ENCODE results near the gene PPP1R1A. TPM values are rescaled to one million over a fixed set of nuclear protein-coding genes. Genes with fewer than 3 reads are reported as not detected.
A peak's percentile ranks its signal among the peaks of the same experiment; 100 is the strongest.

PPP1R1A gene
- total RNA-seq, 1 donor from 2014 or later, result 0.76 TPM

DNA sequence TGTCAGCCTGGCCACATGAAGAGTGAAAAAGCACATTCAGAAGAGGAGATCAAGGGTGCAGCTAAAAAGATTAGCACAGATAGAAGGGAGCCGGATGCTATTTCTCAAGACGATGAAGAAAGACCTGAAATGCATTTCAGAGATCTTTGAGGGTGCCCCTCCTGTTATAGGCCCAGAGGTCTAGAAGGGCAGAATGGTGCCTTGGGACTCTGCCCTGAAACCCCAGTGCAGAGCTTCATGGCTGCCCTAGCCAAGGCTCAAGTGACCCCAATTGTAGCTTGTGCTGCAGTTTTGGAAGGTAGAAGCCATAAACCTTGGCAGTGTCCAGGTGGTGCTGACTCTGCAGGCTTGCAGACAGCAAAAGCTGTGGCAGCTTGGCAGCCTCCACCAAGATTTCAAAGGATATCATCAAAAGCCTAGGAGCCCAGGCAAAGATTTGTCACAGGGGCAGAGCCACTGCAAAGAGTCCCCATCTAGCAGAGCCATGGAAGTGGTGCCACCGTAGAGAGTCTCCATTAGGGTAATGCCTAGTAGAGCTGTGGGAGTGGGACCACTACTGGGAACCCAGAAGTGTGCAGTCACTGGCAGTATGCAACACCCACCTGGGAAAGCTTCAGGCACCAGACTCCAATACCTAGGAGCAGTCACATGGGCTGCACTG lies 39.9 kb upstream of the PPP1R1A start:
- no peak for DNase-seq (ENCODE audit: low spot score in 2 of 2, unreplicated experiment in 2 of 2)
- H3K9me3 Mint-ChIP-seq, result peaks cover 19% of the 10 kb centered on the region
- H3K4me3 Mint-ChIP-seq, result no peak overlapping the region
- H3K27ac Mint-ChIP-seq, result no peak overlapping the region
- peaks cover 2% of the 10 kb centered on the region for H3K36me3 Mint-ChIP-seq
- TF ChIP-seq, protein P1, sequence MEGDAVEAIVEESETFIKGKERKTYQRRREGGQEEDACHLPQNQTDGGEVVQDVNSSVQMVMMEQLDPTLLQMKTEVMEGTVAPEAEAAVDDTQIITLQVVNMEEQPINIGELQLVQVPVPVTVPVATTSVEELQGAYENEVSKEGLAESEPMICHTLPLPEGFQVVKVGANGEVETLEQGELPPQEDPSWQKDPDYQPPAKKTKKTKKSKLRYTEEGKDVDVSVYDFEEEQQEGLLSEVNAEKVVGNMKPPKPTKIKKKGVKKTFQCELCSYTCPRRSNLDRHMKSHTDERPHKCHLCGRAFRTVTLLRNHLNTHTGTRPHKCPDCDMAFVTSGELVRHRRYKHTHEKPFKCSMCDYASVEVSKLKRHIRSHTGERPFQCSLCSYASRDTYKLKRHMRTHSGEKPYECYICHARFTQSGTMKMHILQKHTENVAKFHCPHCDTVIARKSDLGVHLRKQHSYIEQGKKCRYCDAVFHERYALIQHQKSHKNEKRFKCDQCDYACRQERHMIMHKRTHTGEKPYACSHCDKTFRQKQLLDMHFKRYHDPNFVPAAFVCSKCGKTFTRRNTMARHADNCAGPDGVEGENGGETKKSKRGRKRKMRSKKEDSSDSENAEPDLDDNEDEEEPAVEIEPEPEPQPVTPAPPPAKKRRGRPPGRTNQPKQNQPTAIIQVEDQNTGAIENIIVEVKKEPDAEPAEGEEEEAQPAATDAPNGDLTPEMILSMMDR (IDR thresholded peaks at IDR 0.05; ENCODE audit: unreplicated experiment), result no peak
- H3K27me3 Mint-ChIP-seq (ENCODE audit: low read depth), result peaks cover 46% of the 10 kb centered on the region
- peaks cover 16% of the 10 kb centered on the region for H3K4me1 Mint-ChIP-seq

DNA sequence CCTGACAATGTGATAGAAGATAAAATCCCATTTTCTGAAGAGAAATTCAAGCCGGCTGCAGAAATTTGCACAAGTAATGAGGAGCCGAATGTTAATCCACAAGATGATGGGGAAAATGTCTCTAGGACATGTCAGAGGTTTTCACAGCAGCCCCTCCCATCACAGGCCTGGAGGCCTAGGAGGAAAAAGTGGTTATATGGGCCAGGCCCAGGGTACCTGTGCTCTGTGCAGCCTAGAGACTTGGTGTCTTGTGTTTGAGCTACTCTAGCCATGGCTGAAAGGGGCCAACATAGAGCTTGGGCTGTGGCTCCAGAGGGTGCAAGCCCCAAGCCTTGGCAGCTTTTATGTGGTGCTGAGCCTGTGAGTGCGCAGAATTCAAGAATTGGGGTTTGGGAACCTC lies 38.8 kb upstream of the PPP1R1A start:
- no peak for DNase-seq (ENCODE audit: low spot score in 2 of 2, unreplicated experiment in 2 of 2)
- TF ChIP-seq, protein P1 (IDR thresholded peaks at IDR 0.05; ENCODE audit: unreplicated experiment), result no peak
- Mint-ChIP-seq H3K36me3 (peaks cover 2% of the 10 kb centered on the region), H3K4me1 (peaks cover 20% of the 10 kb centered on the region), H3K27ac (no peak overlapping the region), H3K4me3 (no peak overlapping the region), H3K9me3 (peaks cover 19% of the 10 kb centered on the region), H3K27me3 (ENCODE audit: low read depth) (peaks cover 43% of the 10 kb centered on the region)

DNA sequence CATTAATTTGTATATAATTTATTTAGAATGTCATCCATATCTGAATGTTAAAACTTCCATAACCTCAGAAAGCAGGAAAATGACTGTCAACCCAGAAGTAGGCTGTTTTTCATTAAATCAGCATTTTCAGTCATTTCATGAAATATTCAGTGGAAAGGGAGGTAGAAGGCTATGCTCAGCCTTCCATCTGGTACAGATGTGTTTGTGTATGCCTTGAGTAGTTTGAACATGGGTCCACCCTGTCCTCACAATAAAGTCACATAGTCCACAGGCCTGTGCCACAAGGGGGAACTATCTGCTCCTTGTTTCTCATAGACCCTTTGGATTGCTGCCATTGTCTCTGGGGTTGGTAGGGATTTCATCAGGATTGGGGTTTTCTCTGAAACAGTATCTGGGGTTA lies 37.1 kb upstream of the PPP1R1A start:
- TF ChIP-seq, protein P1 (IDR thresholded peaks at IDR 0.05; ENCODE audit: unreplicated experiment), result no peak
- H3K27me3 Mint-ChIP-seq (ENCODE audit: low read depth), result peaks cover 44% of the 10 kb centered on the region
- H3K4me3 Mint-ChIP-seq, result no peak overlapping the region
- H3K27ac Mint-ChIP-seq, result no peak overlapping the region
- peaks cover 19% of the 10 kb centered on the region for H3K9me3 Mint-ChIP-seq
- peaks cover 2% of the 10 kb centered on the region for H3K36me3 Mint-ChIP-seq
- DNase-seq (ENCODE audit: low spot score in 2 of 2, unreplicated experiment in 2 of 2), result no peak
- H3K4me1 Mint-ChIP-seq, result peaks cover 20% of the 10 kb centered on the region

DNA sequence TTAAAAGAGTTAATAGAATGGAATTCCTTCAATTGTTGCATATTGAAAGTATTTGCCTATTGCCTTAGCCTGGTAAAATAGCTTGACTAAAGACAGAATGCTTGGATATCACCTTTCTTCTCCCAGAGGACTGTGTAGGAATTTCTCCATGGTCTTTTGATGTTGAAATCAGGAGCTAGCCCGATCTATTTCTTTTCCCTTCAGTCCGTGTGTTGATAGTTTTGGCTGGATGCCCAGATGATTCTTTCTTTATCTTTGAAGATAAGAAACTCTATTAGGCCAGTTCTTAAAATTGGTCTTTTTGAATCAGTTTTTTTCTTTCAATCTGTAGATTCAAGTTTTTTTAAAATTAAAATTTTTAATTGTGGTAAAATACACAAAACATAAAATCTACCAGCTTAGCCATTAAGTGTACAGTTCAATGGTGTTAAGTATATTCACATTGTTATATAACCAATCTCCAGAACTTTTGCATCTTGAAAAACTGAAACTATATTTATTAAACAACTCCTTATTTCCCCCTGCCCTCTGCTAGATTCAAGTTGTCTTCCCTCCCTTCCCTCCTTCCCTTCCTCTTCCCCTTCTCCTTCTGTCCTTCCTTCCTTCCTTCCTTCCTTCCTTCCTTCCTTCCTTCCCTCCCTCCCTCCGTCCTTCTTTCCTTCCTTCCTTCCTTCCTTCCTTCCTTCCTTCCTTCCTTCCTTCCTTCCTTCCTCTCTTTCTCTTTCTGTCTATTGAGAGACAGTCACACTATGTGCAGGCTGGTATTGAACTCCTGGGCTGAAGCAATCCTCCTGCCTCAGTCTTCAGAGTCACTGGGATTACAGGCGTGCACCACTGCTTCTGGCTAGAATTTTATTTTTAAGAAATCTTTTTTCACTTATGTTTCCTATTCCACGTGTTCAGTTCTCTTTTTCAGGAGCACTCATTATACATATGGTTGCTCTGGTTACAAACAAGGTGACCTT lies 36.1 kb upstream of the PPP1R1A start:
- Mint-ChIP-seq H3K4me3 (no peak overlapping the region), H3K9me3 (peaks cover 19% of the 10 kb centered on the region), H3K4me1 (peaks cover 20% of the 10 kb centered on the region), H3K27ac (peak overlapping the region; percentile 72), H3K27me3 (ENCODE audit: low read depth) (peaks cover 40% of the 10 kb centered on the region), H3K36me3 (peaks cover 2% of the 10 kb centered on the region)
- TF ChIP-seq, protein P1 (IDR thresholded peaks at IDR 0.05; ENCODE audit: unreplicated experiment), result no peak
- no peak for DNase-seq (ENCODE audit: low spot score in 2 of 2, unreplicated experiment in 2 of 2)

DNA sequence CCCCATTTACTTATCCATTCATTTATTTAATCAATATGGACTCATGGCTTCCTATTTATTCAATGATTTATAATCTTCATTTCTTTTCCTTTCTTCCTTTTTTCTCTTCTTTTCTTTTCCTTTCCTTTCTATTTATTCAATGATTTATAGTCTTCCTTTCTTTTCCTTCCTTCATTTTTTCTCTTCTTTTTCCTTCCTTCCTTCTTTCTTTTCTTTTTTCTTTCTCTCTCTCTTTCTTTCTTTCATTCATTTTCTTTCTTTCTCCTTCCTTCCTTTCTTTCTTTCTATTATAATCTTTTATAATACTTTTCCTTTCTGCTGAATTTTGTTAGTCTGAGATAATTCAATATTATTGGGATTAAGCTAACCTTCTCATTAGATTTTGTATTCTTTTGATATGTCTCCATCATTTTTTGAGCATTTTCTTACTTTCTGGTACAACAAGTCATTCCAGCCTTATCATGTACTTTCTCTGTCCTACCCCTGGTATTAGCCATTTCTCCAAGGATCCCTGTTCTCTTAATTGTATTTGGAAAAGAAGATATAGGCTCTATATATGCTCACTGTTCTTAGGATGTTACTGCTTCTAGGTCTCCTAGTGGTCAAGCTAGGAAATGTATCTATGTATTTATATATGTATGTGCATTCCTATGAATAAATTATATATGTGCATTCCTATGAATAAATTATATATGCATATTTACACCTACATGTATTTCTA lies 34.2 kb upstream of the PPP1R1A start:
- Mint-ChIP-seq H3K4me1 (peaks cover 20% of the 10 kb centered on the region), H3K4me3 (no peak overlapping the region), H3K27ac (no peak overlapping the region)

More for the DNA sequence above, 34.2 kb upstream of the PPP1R1A start:
- TF ChIP-seq, protein P1 (IDR thresholded peaks at IDR 0.05; ENCODE audit: unreplicated experiment), result peak; percentile 56
- peaks cover 48% of the 10 kb centered on the region for H3K27me3 Mint-ChIP-seq (ENCODE audit: low read depth)
- H3K9me3 Mint-ChIP-seq, result peaks cover 9% of the 10 kb centered on the region
- DNase-seq (ENCODE audit: low spot score in 2 of 2, unreplicated experiment in 2 of 2), result no peak
- peaks cover 2% of the 10 kb centered on the region for H3K36me3 Mint-ChIP-seq
